GM12878 (cell line): ENCODE results near the gene USP21. TPM values are rescaled to one million over a fixed set of nuclear protein-coding genes. Genes with fewer than 3 reads are reported as not detected.

Experiments
- ATF7 ChIP-seq: fragments of 450-650 bp; IDR thresholded peaks from 2 replicates; pipeline ENCODE4 v1.6.1; 2016; ENCODE audit warnings: low read depth, mild to moderate bottlenecking
- BHLHE40 ChIP-seq, 2 experiments: fragments of 450-650 bp in 1 of 2; IDR thresholded peaks; 2 replicates each; pipeline ENCODE4 v1.6.1; 2011 to 2017; ENCODE audit warnings: low read depth in 2 of 2, borderline replicate concordance in 1 of 2, improper control_type of control experiment in 1 of 2, low read length in 1 of 2, mild to moderate bottlenecking in 1 of 2
- BMI1 ChIP-seq: fragments of 450-650 bp; IDR thresholded peaks from 2 replicates; pipeline ENCODE4 v1.6.1; 2016; ENCODE audit warnings: mild to moderate bottlenecking, moderate library complexity, borderline replicate concordance
- CBX5 ChIP-seq: sonication (generic); IDR thresholded peaks from 2 replicates; pipeline ENCODE4 v1.6.1; 2016; ENCODE audit warnings: low read depth, moderate library complexity, mild to moderate bottlenecking, inconsistent platforms
- ETV6 ChIP-seq, 2 experiments: fragments of 450-650 bp in 1 of 2; IDR thresholded peaks in 1 of 2; conservative IDR thresholded peaks in 1 of 2; 2 replicates each; pipeline ENCODE4 v1.6.1; 2014; ENCODE audit warnings: antibody characterized with exemption in 1 of 2, borderline replicate concordance in 1 of 2, low read depth in 1 of 2, mild to moderate bottlenecking in 1 of 2, moderate library complexity in 1 of 2
- HCFC1 ChIP-seq: fragments of 150-350 bp; IDR thresholded peaks from 2 replicates; pipeline ENCODE4 v1.6.1; 2014; ENCODE audit warnings: low read length
- HDAC2 ChIP-seq: fragments of 200-600 bp; sonication (generic); IDR thresholded peaks from 2 replicates; pipeline ENCODE4 v1.6.1; 2017
- HDAC6 ChIP-seq: fragments of 200-600 bp; sonication (generic); IDR thresholded peaks from one replicate; pipeline ENCODE4 v1.8.0; 2017; ENCODE audit warnings: antibody characterized with exemption; ENCODE audit not compliant: unreplicated experiment
- KLF5 ChIP-seq: fragments of 450-650 bp; IDR thresholded peaks from 2 replicates; pipeline ENCODE4 v1.6.1; 2014; ENCODE audit warnings: mild to moderate bottlenecking; ENCODE audit not compliant: partially characterized antibody
- MTA3 ChIP-seq: IDR thresholded peaks from 2 replicates; pipeline ENCODE4 v1.6.1; 2012; ENCODE audit warnings: low read length, inconsistent platforms, borderline replicate concordance
- MYB ChIP-seq: fragments of 150-350 bp; IDR thresholded peaks from 2 replicates; pipeline ENCODE4 v1.6.1; 2014; ENCODE audit warnings: mild to moderate bottlenecking, low read depth, low read length, borderline replicate concordance
- NR2C1 ChIP-seq: fragments of 450-650 bp; IDR thresholded peaks from 2 replicates; pipeline ENCODE4 v1.6.1; 2017; ENCODE audit warnings: antibody characterized with exemption, mild to moderate bottlenecking, moderate library complexity
- NR2C2 ChIP-seq: IDR thresholded peaks from 2 replicates; pipeline ENCODE4 v1.6.1; 2011; ENCODE audit warnings: borderline replicate concordance, low read depth; ENCODE audit not compliant: control insufficient read depth, insufficient read length
- POLR2A ChIP-seq: IDR thresholded peaks from 2 replicates; pipeline ENCODE4 v1.6.1; 2011; ENCODE audit warnings: low read depth, mild to moderate bottlenecking, low read length
- RAD51 ChIP-seq: fragments of 450-650 bp; IDR thresholded peaks from 2 replicates; pipeline ENCODE4 v1.6.1; 2016; ENCODE audit warnings: moderate library complexity, mild to moderate bottlenecking, inconsistent platforms
- YY1 ChIP-seq: IDR thresholded peaks from 2 replicates; pipeline ENCODE4 v1.6.1; 2011; ENCODE audit warnings: low read depth, mild to moderate bottlenecking, low read length
- ZBED1 ChIP-seq: IDR thresholded peaks from 2 replicates; pipeline ENCODE4 v1.6.1; 2016; ENCODE audit warnings: borderline replicate concordance
- ZNF384 ChIP-seq: IDR thresholded peaks from 2 replicates; pipeline ENCODE4 v1.6.1; 2012; ENCODE audit warnings: low read depth, mild to moderate bottlenecking, low read length, improper control_type of control experiment, borderline replicate concordance
- polyA plus RNA-seq, 11 experiments: library from polyadenylated mRNA; depleted of rRNA in 4 of 11; unstranded in 6 of 11; stranded (reverse) in 5 of 11; fragments of >200 nt; fragmentation: Nextera tagmentation in 4 of 11; fragmentation: Illumina TruSeq in 1 of 11; extraction: Ambion mirVana in 4 of 11; extraction: Trizol in 1 of 11; gene quantifications; 1 replicate in 1 of 11; 2 replicates in 10 of 11; pipeline versions ENCODE4 v1.2.1 to v1.2.3, GENCODE V29; 2011 to 2016; ENCODE audit warnings: inconsistent platforms in 2 of 11, missing spikeins in 2 of 11, low read depth in 1 of 11
- total RNA-seq, 4 experiments: library from RNA; depleted of rRNA in 3 of 4; stranded (reverse); fragments of >200 nt in 3 of 4; fragmentation: Illumina TruSeq in 1 of 4; extraction: Trizol in 1 of 4; gene quantifications; 2 replicates each; pipeline versions ENCODE4 v1.2.1 to v1.2.3, GENCODE V29; 2013 to 2021
- TF ChIP-seq, protein P1 (sequence below): fragments of 450-650 bp; IDR thresholded peaks from 2 replicates; pipeline ENCODE4 v1.6.1; 2017; ENCODE audit warnings: mild to moderate bottlenecking, moderate library complexity
- TF ChIP-seq, protein P2 (sequence below), 3 experiments: IDR thresholded peaks in 2 of 3; conservative IDR thresholded peaks in 1 of 3; 2 replicates each; pipeline ENCODE4 v1.5.1; 2011; ENCODE audit warnings: low read depth in 3 of 3, low read length in 3 of 3, mild to moderate bottlenecking in 3 of 3, control low read depth in 2 of 3, moderate library complexity in 2 of 3, inconsistent platforms in 1 of 3, mixed read lengths in 1 of 3; ENCODE audit not compliant: control insufficient read depth in 2 of 3, insufficient read depth in 1 of 3; ENCODE audit errors: extremely low read depth in 1 of 3
- TF ChIP-seq, protein P3 (sequence below): IDR thresholded peaks from 2 replicates; pipeline ENCODE4 v1.6.1; 2011; ENCODE audit warnings: borderline replicate concordance, low read depth, mild to moderate bottlenecking, moderate library complexity, low read length; ENCODE audit not compliant: insufficient read depth, poor library complexity, severe bottlenecking

USP21 gene
- total and polyA plus RNA-seq, 10 of the 15 experiments (the other 5 are each of a cell fraction or from before 2014, with no cell fraction given) = 3.2 to 28.6 (median 16.6) TPM

DNA sequence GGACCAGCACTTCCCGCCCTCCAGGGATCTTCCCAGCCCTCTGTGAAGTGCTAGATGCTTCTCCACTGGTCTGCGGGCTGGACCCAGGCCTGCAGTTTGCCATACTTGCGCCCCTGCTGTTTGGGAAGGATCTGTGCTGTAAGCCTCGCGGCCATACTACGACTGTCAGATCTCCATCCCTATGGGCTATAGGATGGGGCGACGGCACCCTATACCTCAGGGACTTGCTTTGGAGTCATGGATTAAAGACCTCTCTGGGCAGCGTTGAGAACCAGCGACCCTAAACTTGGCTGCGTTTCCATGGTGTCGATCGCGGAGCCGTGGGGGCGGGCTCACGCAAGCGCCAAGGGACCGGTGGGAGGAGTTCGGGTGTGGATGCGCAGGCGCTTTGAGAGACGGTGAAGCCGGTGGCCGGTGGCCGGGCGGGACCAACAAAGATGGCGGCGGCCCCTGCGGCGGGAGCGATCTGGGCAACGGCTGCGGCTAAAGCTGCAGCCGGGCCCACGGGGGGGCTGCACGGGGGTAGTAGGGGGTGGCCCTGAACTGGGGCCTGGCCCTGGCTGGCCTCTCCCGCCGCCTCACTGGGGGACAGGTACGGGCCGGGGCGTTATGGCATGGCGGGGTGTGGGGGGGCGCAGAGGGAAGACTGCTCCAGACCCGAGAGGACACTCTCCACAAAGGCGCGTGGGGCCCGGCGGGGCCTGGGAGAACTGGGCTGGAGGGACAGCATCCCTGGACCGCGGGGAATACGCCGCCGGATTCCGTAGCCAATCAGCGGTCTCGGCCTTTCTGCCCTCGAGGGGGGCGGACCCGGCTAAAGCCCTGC lies at the start of gene USP21 (continued):
- TF ChIP-seq ATF7 = no peak
- no peak for TF ChIP-seq RAD51
- TF ChIP-seq BHLHE40 (IDR thresholded peaks at IDR 0.05; ENCODE audit: borderline replicate concordance in 1 of 2, low read depth in 2 of 2, low read length in 1 of 2) = 0 out of 4 replicates have a peak, but pooled peaks of 1 of the 2 experiments have one; percentile 8
- TF ChIP-seq, protein P1, sequence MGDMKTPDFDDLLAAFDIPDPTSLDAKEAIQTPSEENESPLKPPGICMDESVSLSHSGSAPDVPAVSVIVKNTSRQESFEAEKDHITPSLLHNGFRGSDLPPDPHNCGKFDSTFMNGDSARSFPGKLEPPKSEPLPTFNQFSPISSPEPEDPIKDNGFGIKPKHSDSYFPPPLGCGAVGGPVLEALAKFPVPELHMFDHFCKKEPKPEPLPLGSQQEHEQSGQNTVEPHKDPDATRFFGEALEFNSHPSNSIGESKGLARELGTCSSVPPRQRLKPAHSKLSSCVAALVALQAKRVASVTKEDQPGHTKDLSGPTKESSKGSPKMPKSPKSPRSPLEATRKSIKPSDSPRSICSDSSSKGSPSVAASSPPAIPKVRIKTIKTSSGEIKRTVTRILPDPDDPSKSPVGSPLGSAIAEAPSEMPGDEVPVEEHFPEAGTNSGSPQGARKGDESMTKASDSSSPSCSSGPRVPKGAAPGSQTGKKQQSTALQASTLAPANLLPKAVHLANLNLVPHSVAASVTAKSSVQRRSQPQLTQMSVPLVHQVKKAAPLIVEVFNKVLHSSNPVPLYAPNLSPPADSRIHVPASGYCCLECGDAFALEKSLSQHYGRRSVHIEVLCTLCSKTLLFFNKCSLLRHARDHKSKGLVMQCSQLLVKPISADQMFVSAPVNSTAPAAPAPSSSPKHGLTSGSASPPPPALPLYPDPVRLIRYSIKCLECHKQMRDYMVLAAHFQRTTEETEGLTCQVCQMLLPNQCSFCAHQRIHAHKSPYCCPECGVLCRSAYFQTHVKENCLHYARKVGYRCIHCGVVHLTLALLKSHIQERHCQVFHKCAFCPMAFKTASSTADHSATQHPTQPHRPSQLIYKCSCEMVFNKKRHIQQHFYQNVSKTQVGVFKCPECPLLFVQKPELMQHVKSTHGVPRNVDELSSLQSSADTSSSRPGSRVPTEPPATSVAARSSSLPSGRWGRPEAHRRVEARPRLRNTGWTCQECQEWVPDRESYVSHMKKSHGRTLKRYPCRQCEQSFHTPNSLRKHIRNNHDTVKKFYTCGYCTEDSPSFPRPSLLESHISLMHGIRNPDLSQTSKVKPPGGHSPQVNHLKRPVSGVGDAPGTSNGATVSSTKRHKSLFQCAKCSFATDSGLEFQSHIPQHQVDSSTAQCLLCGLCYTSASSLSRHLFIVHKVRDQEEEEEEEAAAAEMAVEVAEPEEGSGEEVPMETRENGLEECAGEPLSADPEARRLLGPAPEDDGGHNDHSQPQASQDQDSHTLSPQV = no peak
- no peak for TF ChIP-seq NR2C2
- TF ChIP-seq YY1 = peak; percentile 99
- no peak for TF ChIP-seq HDAC2
- TF ChIP-seq POLR2A = peak; percentile 82
- TF ChIP-seq HDAC6 = no peak
- TF ChIP-seq HCFC1 = peak; percentile 82
- no peak for TF ChIP-seq ETV6 (conservative IDR thresholded peaks at IDR 0.05 in 1 of 2, IDR thresholded peaks at IDR 0.05 in 1 of 2; ENCODE audit: borderline replicate concordance in 1 of 2, low read depth in 1 of 2)
- no peak for TF ChIP-seq ZNF384
- TF ChIP-seq BMI1 = peak; percentile 56; the same call in 1 of the 2 replicates
- TF ChIP-seq ZBED1 = no peak
- no peak for TF ChIP-seq CBX5
- TF ChIP-seq, protein P2, sequence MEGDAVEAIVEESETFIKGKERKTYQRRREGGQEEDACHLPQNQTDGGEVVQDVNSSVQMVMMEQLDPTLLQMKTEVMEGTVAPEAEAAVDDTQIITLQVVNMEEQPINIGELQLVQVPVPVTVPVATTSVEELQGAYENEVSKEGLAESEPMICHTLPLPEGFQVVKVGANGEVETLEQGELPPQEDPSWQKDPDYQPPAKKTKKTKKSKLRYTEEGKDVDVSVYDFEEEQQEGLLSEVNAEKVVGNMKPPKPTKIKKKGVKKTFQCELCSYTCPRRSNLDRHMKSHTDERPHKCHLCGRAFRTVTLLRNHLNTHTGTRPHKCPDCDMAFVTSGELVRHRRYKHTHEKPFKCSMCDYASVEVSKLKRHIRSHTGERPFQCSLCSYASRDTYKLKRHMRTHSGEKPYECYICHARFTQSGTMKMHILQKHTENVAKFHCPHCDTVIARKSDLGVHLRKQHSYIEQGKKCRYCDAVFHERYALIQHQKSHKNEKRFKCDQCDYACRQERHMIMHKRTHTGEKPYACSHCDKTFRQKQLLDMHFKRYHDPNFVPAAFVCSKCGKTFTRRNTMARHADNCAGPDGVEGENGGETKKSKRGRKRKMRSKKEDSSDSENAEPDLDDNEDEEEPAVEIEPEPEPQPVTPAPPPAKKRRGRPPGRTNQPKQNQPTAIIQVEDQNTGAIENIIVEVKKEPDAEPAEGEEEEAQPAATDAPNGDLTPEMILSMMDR (IDR thresholded peaks at IDR 0.05 in 2 of 3, conservative IDR thresholded peaks at IDR 0.05 in 1 of 3; ENCODE audit: control insufficient read depth in 2 of 3, extremely low read depth in 1 of 3, insufficient read depth in 1 of 3, low read depth in 3 of 3, low read length in 3 of 3) = peak in 2 of 3 experiments; percentile 14 to 19; a peak in 2 of 6 replicates
- TF ChIP-seq, protein P3, sequence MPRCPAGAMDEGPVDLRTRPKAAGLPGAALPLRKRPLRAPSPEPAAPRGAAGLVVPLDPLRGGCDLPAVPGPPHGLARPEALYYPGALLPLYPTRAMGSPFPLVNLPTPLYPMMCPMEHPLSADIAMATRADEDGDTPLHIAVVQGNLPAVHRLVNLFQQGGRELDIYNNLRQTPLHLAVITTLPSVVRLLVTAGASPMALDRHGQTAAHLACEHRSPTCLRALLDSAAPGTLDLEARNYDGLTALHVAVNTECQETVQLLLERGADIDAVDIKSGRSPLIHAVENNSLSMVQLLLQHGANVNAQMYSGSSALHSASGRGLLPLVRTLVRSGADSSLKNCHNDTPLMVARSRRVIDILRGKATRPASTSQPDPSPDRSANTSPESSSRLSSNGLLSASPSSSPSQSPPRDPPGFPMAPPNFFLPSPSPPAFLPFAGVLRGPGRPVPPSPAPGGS = no peak
- 0 out of 2 replicates have a peak, but pooled peaks have one; percentile 22 for TF ChIP-seq MYB
- peak; percentile 28 for TF ChIP-seq KLF5
- TF ChIP-seq NR2C1 = peak; percentile 49
- 0 out of 2 replicates have a peak, but pooled peaks have one; percentile 34 for TF ChIP-seq MTA3
